ENCODE data around the gene USP4. TPM values are rescaled to one million over a fixed set of nuclear protein-coding genes. Genes with fewer than 3 reads are reported as not detected.
"Not testable (repeated sequence)": the region's sequence is repeated elsewhere in the genome, so short reads cannot be mapped to it uniquely, and the experiment has no call there.

USP4 gene
- total RNA-seq, 4 donors from 2014 or later: 8.1 to 29.6 (median 19.3) TPM

GRCh38 chr3:49253512-49253911, 86.3 kb downstream of the USP4 start:
- intact Hi-C loops (cut with DNase I): no loop called here
- TF ChIP-seq POLR2A (IDR thresholded peaks at IDR 0.05) (no peak), CTCF (IDR thresholded peaks at IDR 0.05) (no peak)
- H3K9me3 ChIP-seq: no peaks in the 10 kb centered on the region
- no peak overlapping the region for H3K4me3 ChIP-seq
- H3K4me1 ChIP-seq: peaks cover 3 to 35% (median 11%) of the 10 kb centered on the region in 3 donors
- WGBS, 2 donors: 82 to 94% methylated on average over 3 of the region's 3 CpGs
- DNase-seq: no peak
- no peaks in the 10 kb centered on the region for H3K27me3 ChIP-seq
- H3K36me3 ChIP-seq: no peaks in the 10 kb centered on the region
- H3K27ac ChIP-seq: no peak overlapping the region

- peak overlapping the region; percentile 58 to 84 (median 74) for H3K27ac ChIP-seq
- intact Hi-C loops (cut with DNase I): no loop called here
- TF ChIP-seq CTCF (IDR thresholded peaks at IDR 0.05) (no peak), POLR2A (IDR thresholded peaks at IDR 0.05) (no peak)
- no peak overlapping the region for H3K4me3 ChIP-seq
- H3K36me3 ChIP-seq: no peaks in the 10 kb centered on the region
- peaks cover 7 to 40% (median 16%) of the 10 kb centered on the region in 3 donors for H3K4me1 ChIP-seq
- H3K27me3 ChIP-seq: no peaks in the 10 kb centered on the region
- no peak for DNase-seq
- H3K9me3 ChIP-seq: no peaks in the 10 kb centered on the region
Measured at GRCh38 chr3:49248840-49249227, 91.0 kb downstream of the USP4 start.

- intact Hi-C loops (cut with DNase I): no loop called here
- no peak overlapping the region for H3K4me3 ChIP-seq
- H3K27me3 ChIP-seq: no peaks in the 10 kb centered on the region
- no peaks in the 10 kb centered on the region for H3K9me3 ChIP-seq
- 33 to 41% methylated on average over 1 of the region's 1 CpG for WGBS, 2 donors
- H3K27ac ChIP-seq: peak overlapping the region in 2 of 4 donors; percentile 0 to 25
- no peak for TF ChIP-seq CTCF (IDR thresholded peaks at IDR 0.05)
- TF ChIP-seq POLR2A (IDR thresholded peaks at IDR 0.05): no peak
- H3K36me3 ChIP-seq: no peaks in the 10 kb centered on the region
- DNase-seq: no peak
- H3K4me1 ChIP-seq: peaks cover 7 to 43% (median 16%) of the 10 kb centered on the region in 3 donors
Measured at GRCh38 chr3:49244581-49245205, 95.2 kb downstream of the USP4 start.

GRCh38 chr3:49240091-49240490, 99.8 kb downstream of the USP4 start:
- H3K27ac ChIP-seq: peak overlapping the region in 2 of 4 donors; percentile 88 to 90
- 81 to 89% methylated on average over 7 to 11 of the region's 11 CpGs for WGBS, 2 donors
- DNase-seq; H3K27me3 ChIP-seq; intact Hi-C loops (cut with DNase I); H3K36me3 ChIP-seq; H3K4me3 ChIP-seq; H3K9me3 ChIP-seq: not testable (repeated sequence)
- H3K4me1 ChIP-seq: peaks cover 0 to 36% (median 15%) of the 10 kb centered on the region in 3 donors

GRCh38 chr3:49238274-49239127, 101.4 kb downstream of the USP4 start:
- Histone ChIP-seq H3K27me3 (no peaks in the 10 kb centered on the region), H3K27ac (peak overlapping the region; percentile 77 to 90 (median 84)), H3K4me1 (peaks cover 0 to 30% (median 15%) of the 10 kb centered on the region in 3 donors), H3K36me3 (no peaks in the 10 kb centered on the region), H3K9me3 (peaks cover 0 to 17% (median 16%) of the 10 kb centered on the region in 3 donors), H3K4me3 (peak overlapping the region in 1 of 4 donors; percentile 4)
- WGBS, 2 donors: 37 to 41% methylated on average over 9 of the region's 9 CpGs
- TF ChIP-seq CTCF (IDR thresholded peaks at IDR 0.05) (no peak), POLR2A (IDR thresholded peaks at IDR 0.05) (peak in 1 of 4 donors; percentile 9)
- intact Hi-C loops (cut with DNase I): no loop called here
- no peak for DNase-seq

Data from esophagus squamous epithelium (tissue), 5 donors.